Neuronal stem cell (in vitro differentiated cells): Measurements from ENCODE around the gene THADA.

ENCODE experiments used
- DNase-seq: peaks from one replicate; pipeline ENCODE4 v3.0.0-alpha.2; 2013; ENCODE audit warnings: low spot score
- H2AFZ ChIP-seq: one replicate; pipeline ENCODE4 v1.6.1; 2013; ENCODE audit warnings: mild to moderate bottlenecking, low read length, inconsistent platforms
- H2AK5ac ChIP-seq: 2 replicates; pipeline ENCODE4 v1.6.1; 2013; ENCODE audit warnings: low read depth, mild to moderate bottlenecking, inconsistent platforms, low read length, moderate library complexity, mixed read lengths
- H2BK120ac ChIP-seq: 2 replicates; pipeline ENCODE4 v1.6.1; 2013; ENCODE audit warnings: low read depth, mild to moderate bottlenecking, inconsistent platforms, low read length, moderate library complexity, mixed read lengths
- H2BK12ac ChIP-seq: one replicate; pipeline ENCODE4 v1.6.1; 2013; ENCODE audit warnings: low read length, inconsistent platforms
- H2BK15ac ChIP-seq: 2 replicates; pipeline ENCODE4 v1.6.1; 2013; ENCODE audit warnings: mild to moderate bottlenecking, low read length, inconsistent platforms, mixed read lengths
- H2BK5ac ChIP-seq: one replicate; pipeline ENCODE4 v1.6.1; 2013; ENCODE audit warnings: inconsistent platforms, mild to moderate bottlenecking, low read length, moderate library complexity
- H3K14ac ChIP-seq: one replicate; pipeline ENCODE4 v1.6.1; 2013; ENCODE audit warnings: low read length, inconsistent platforms
- H3K18ac ChIP-seq: 2 replicates; pipeline ENCODE4 v1.6.1; 2013; ENCODE audit warnings: low read length, inconsistent platforms
- H3K23ac ChIP-seq: 2 replicates; pipeline ENCODE4 v1.6.1; 2013; ENCODE audit warnings: low read depth, mild to moderate bottlenecking, mixed read lengths, low read length, inconsistent platforms; ENCODE audit not compliant: poor library complexity
- H3K27ac ChIP-seq: replicated peaks from 3 replicates; pipeline ENCODE4 v1.5.1; 2013; ENCODE audit warnings: low read length, inconsistent platforms
- H3K27me3 ChIP-seq, 3 experiments: 2 replicates each; pipeline ENCODE4 v1.6.1; 2013; ENCODE audit warnings: low read length in 3 of 3, mild to moderate bottlenecking in 2 of 3, inconsistent platforms in 1 of 3, low read depth in 1 of 3, mixed read lengths in 1 of 3, moderate library complexity in 1 of 3; ENCODE audit not compliant: control insufficient read depth in 3 of 3, insufficient read depth in 3 of 3
- H3K36me3 ChIP-seq, 2 donors: replicated peaks in 1 of 2; 2 replicates each; pipeline ENCODE4 v1.6.1; 2013; ENCODE audit warnings: low read length in 2 of 2; ENCODE audit not compliant: control insufficient read depth in 2 of 2, insufficient read depth in 2 of 2
- H3K4ac ChIP-seq: 2 replicates; pipeline ENCODE4 v1.6.1; 2013; ENCODE audit warnings: inconsistent platforms, mild to moderate bottlenecking, low read length, moderate library complexity
- H3K4me1 ChIP-seq, 2 donors: 1 replicate in 1 of 2; 2 replicates in 1 of 2; pipeline ENCODE4 v1.6.1; 2013; ENCODE audit warnings: low read length in 2 of 2, low read depth in 1 of 2; ENCODE audit not compliant: control insufficient read depth in 2 of 2, insufficient read depth in 1 of 2
- H3K4me2 ChIP-seq: one replicate; pipeline ENCODE4 v1.6.1; 2013; ENCODE audit warnings: mild to moderate bottlenecking, low read length, inconsistent platforms; ENCODE audit not compliant: insufficient read depth, poor library complexity, severe bottlenecking
- H3K4me3 ChIP-seq, 2 donors: 2 replicates each; pipeline ENCODE4 v1.5.1; 2013; ENCODE audit warnings: low read length in 2 of 2, mild to moderate bottlenecking in 2 of 2, inconsistent platforms in 1 of 2, moderate library complexity in 1 of 2
- H3K79me1 ChIP-seq: one replicate; pipeline ENCODE4 v1.6.1; 2013; ENCODE audit warnings: low read depth, mild to moderate bottlenecking, inconsistent platforms, low read length, moderate library complexity
- H3K9ac ChIP-seq: one replicate; pipeline ENCODE4 v1.6.1; 2013; ENCODE audit warnings: mild to moderate bottlenecking, low read depth, low read length, inconsistent platforms; ENCODE audit not compliant: poor library complexity
- H3K9me3 ChIP-seq, 2 donors: replicated peaks in 1 of 2; 2 replicates each; pipeline versions ENCODE3 to v1.6.1; 2013; ENCODE audit warnings: low read length in 2 of 2, mild to moderate bottlenecking in 2 of 2, inconsistent platforms in 1 of 2, low read depth in 1 of 2, mixed read lengths in 1 of 2, moderate library complexity in 1 of 2; ENCODE audit not compliant: control insufficient read depth in 2 of 2, insufficient read depth in 1 of 2
- H4K8ac ChIP-seq: one replicate; pipeline ENCODE4 v1.6.1; 2013; ENCODE audit warnings: low read depth, mild to moderate bottlenecking, inconsistent platforms, low read length, moderate library complexity
- H4K91ac ChIP-seq: one replicate; pipeline ENCODE4 v1.6.1; 2013; ENCODE audit warnings: low read length, low read depth, mild to moderate bottlenecking, inconsistent platforms; ENCODE audit not compliant: poor library complexity
- WGBS, 2 donors: extraction: QIAGEN DNeasy Blood & Tissue Kit; methylation state at CpG; one replicate each; pipeline ENCODE4 v1.1.7; 2013; ENCODE audit warnings: missing lambda C conversion rate in 2 of 2, mixed read lengths in 1 of 2; ENCODE audit not compliant: insufficient read length in 2 of 2, insufficient replicate concordance in 1 of 2; ENCODE audit errors: extremely low coverage in 2 of 2; 5-methylcytosine and 5-hydroxymethylcytosine counted together

Gene THADA

GRCh38 chr2:43579275-43579981, 16.4 kb downstream of the THADA start:
- no peaks in the 10 kb centered on the region for H3K79me1 ChIP-seq
- H2BK12ac ChIP-seq, result no peak overlapping the region
- H3K27ac ChIP-seq, result no peak overlapping the region
- peaks cover 11 to 81% of the 10 kb centered on the region in 2 donors for H3K36me3 ChIP-seq
- H3K4me3 ChIP-seq, result no peak overlapping the region
- H3K9ac ChIP-seq, result no peak overlapping the region
- no peak for DNase-seq
- no peaks in the 10 kb centered on the region for H3K9me3 ChIP-seq
- H2BK120ac ChIP-seq, result no peak overlapping the region
- no peak overlapping the region for H2BK15ac ChIP-seq
- no peak overlapping the region for H3K4ac ChIP-seq
- no peak overlapping the region for H3K4me2 ChIP-seq
- H3K18ac ChIP-seq, result no peak overlapping the region
- H4K8ac ChIP-seq, result no peak overlapping the region
- no peak overlapping the region for H2AK5ac ChIP-seq
- no peak overlapping the region for H2AFZ ChIP-seq
- WGBS, 2 donors, result no CpG with 5 or more reads among the region's 5 CpGs
- no peaks in the 10 kb centered on the region for H3K27me3 ChIP-seq
- H4K91ac ChIP-seq, result no peak overlapping the region
- no peak overlapping the region for H2BK5ac ChIP-seq
- H3K14ac ChIP-seq, result no peak overlapping the region
- H3K23ac ChIP-seq, result no peak overlapping the region
- H3K4me1 ChIP-seq, result no peaks in the 10 kb centered on the region

GRCh38 chr2:43576981-43577892, 18.6 kb downstream of the THADA start:
- no peak overlapping the region for H2BK5ac ChIP-seq
- DNase-seq, result peak; percentile 15
- H3K4me3 ChIP-seq, result no peak overlapping the region
- no peaks in the 10 kb centered on the region for H3K27me3 ChIP-seq
- no peak overlapping the region for H3K4me2 ChIP-seq
- no CpG with 5 or more reads among the region's 8 CpGs for WGBS, 2 donors
- no peaks in the 10 kb centered on the region for H3K4me1 ChIP-seq
- H3K79me1 ChIP-seq, result no peaks in the 10 kb centered on the region
- H4K8ac ChIP-seq, result no peak overlapping the region
- H3K14ac ChIP-seq, result no peak overlapping the region
- H3K18ac ChIP-seq, result no peak overlapping the region
- no peak overlapping the region for H3K27ac ChIP-seq
- H3K36me3 ChIP-seq, result peaks cover 11 to 86% of the 10 kb centered on the region in 2 donors
- H3K23ac ChIP-seq, result no peak overlapping the region
- no peak overlapping the region for H2AK5ac ChIP-seq
- no peak overlapping the region for H2BK120ac ChIP-seq
- no peak overlapping the region for H2AFZ ChIP-seq
- H4K91ac ChIP-seq, result no peak overlapping the region
- H3K9me3 ChIP-seq, result no peaks in the 10 kb centered on the region
- no peak overlapping the region for H3K4ac ChIP-seq
- no peak overlapping the region for H2BK15ac ChIP-seq
- H2BK12ac ChIP-seq, result no peak overlapping the region
- H3K9ac ChIP-seq, result no peak overlapping the region

GRCh38 chr2:43572244-43572643, 23.6 kb downstream of the THADA start:
- Histone ChIP-seq H3K18ac (no peak overlapping the region), H3K9ac (no peak overlapping the region), H3K4ac (no peak overlapping the region), H4K91ac (no peak overlapping the region), H2BK15ac (no peak overlapping the region), H3K79me1 (no peaks in the 10 kb centered on the region), H2BK120ac (no peak overlapping the region), H2BK5ac (no peak overlapping the region), H2AK5ac (no peak overlapping the region), H4K8ac (no peak overlapping the region), H3K9me3 (no peaks in the 10 kb centered on the region), H3K36me3 (peaks cover 17 to 83% of the 10 kb centered on the region in 2 donors), H3K14ac (no peak overlapping the region), H3K4me1 (no peaks in the 10 kb centered on the region), H3K27ac (no peak overlapping the region), H2BK12ac (no peak overlapping the region), H3K4me3 (no peak overlapping the region), H3K4me2 (no peak overlapping the region), H2AFZ (no peak overlapping the region), H3K23ac (no peak overlapping the region), H3K27me3 (no peaks in the 10 kb centered on the region)
- WGBS, 2 donors, result no CpG with 5 or more reads among the region's 1 CpG
- DNase-seq, result no peak

- no peak overlapping the region for H3K18ac ChIP-seq
- H4K91ac ChIP-seq, result no peak overlapping the region
- H2BK5ac ChIP-seq, result no peak overlapping the region
- H2BK12ac ChIP-seq, result no peak overlapping the region
- no peak overlapping the region for H3K14ac ChIP-seq
- H3K79me1 ChIP-seq, result no peaks in the 10 kb centered on the region
- no CpG with 5 or more reads among the region's 3 CpGs for WGBS, 2 donors
- no peak for DNase-seq
- H3K27me3 ChIP-seq, result no peaks in the 10 kb centered on the region
- no peaks in the 10 kb centered on the region for H3K4me1 ChIP-seq
- H3K23ac ChIP-seq, result no peak overlapping the region
- no peak overlapping the region for H3K4ac ChIP-seq
- no peak overlapping the region for H3K4me2 ChIP-seq
- no peak overlapping the region for H2AFZ ChIP-seq
- no peak overlapping the region for H2AK5ac ChIP-seq
- H3K27ac ChIP-seq, result no peak overlapping the region
- no peak overlapping the region for H3K4me3 ChIP-seq
- no peak overlapping the region for H2BK120ac ChIP-seq
- H3K9ac ChIP-seq, result no peak overlapping the region
- peaks cover 11 to 73% of the 10 kb centered on the region in 2 donors for H3K36me3 ChIP-seq
- no peaks in the 10 kb centered on the region for H3K9me3 ChIP-seq
- H2BK15ac ChIP-seq, result no peak overlapping the region
- H4K8ac ChIP-seq, result no peak overlapping the region
Observed at GRCh38 chr2:43569921-43570320, 25.9 kb downstream of the THADA start.
